Esophagus squamous epithelium (tissue), 5 donors: ENCODE data around the gene PRND. TPM values are rescaled to one million over a fixed set of nuclear protein-coding genes. Genes with fewer than 3 reads are reported as not detected.

Experiments
- DNase-seq: peaks from one replicate; lab custom pipeline; 2025; lab: John Stamatoyannopoulos, UW
- H3K27ac ChIP-seq, 4 donors: fragments of 200-600 bp; sonication (generic); one replicate each; pipeline ENCODE4 v1.5.1; 2016 to 2019; ENCODE audit warnings: mild to moderate bottlenecking in 1 of 4
- H3K27me3 ChIP-seq, 4 donors: fragments of 200-600 bp; sonication (generic); 1 replicate in 3 of 4; 2 replicates in 1 of 4; pipeline versions ENCODE4 v1.5.1 to v1.6.0; 2017 to 2021; ENCODE audit warnings: antibody characterized with exemption in 1 of 4
- H3K36me3 ChIP-seq, 3 donors: fragments of 200-600 bp; sonication (generic); one replicate each; pipeline ENCODE4 v1.5.1; 2016 to 2019
- H3K4me1 ChIP-seq, 3 donors: fragments of 200-600 bp; sonication (generic); one replicate each; pipeline ENCODE4 v1.5.1; 2017 to 2019
- H3K4me3 ChIP-seq, 4 donors: fragments of 200-600 bp; sonication (generic); 1 replicate in 3 of 4; 2 replicates in 1 of 4; pipeline ENCODE4 v1.5.1; 2016 to 2019; ENCODE audit warnings: mild to moderate bottlenecking in 2 of 4, moderate library complexity in 1 of 4
- H3K9me3 ChIP-seq, 3 donors: fragments of 200-600 bp; sonication (generic); one replicate each; pipeline ENCODE4 v1.5.1; 2016 to 2019
- POLR2A ChIP-seq, 4 donors: fragments of 450-650 bp; IDR thresholded peaks; one replicate each; pipeline ENCODE4 v1.6.1; 2017; ENCODE audit warnings: antibody characterized with exemption in 4 of 4, mild to moderate bottlenecking in 4 of 4, moderate library complexity in 3 of 4
- WGBS, 2 donors: methylation state at CpG; one replicate each; pipeline ENCODE4 v1.1.5; 2018; 5-methylcytosine and 5-hydroxymethylcytosine counted together
- intact Hi-C: fragments of 100-400 bp; cut with DNase I; formaldehyde crosslinking; loops from one replicate; pipeline ENCODE4 v1.15.0; 2022
- total RNA-seq, 4 donors: library from RNA; depleted of rRNA; stranded (reverse); fragments of >200 nt; gene quantifications; one replicate each; pipeline ENCODE4 v1.1.0, GENCODE V29; 2016
- TF ChIP-seq, protein P1 (sequence below), 6 experiments: fragments of 450-650 bp in 4 of 6; fragments of 200-600 bp in 2 of 6; sonication (generic) in 2 of 6; IDR thresholded peaks; one replicate each; pipeline ENCODE4 v1.5.1; 2016 to 2019; ENCODE audit warnings: antibody characterized with exemption in 6 of 6, mild to moderate bottlenecking in 4 of 6, moderate library complexity in 4 of 6
- donor health status: DM: yes; HTN: yes; CAD: no.

Gene PRND
- total RNA-seq, 4 donors from 2014 or later = not detected

DNA sequence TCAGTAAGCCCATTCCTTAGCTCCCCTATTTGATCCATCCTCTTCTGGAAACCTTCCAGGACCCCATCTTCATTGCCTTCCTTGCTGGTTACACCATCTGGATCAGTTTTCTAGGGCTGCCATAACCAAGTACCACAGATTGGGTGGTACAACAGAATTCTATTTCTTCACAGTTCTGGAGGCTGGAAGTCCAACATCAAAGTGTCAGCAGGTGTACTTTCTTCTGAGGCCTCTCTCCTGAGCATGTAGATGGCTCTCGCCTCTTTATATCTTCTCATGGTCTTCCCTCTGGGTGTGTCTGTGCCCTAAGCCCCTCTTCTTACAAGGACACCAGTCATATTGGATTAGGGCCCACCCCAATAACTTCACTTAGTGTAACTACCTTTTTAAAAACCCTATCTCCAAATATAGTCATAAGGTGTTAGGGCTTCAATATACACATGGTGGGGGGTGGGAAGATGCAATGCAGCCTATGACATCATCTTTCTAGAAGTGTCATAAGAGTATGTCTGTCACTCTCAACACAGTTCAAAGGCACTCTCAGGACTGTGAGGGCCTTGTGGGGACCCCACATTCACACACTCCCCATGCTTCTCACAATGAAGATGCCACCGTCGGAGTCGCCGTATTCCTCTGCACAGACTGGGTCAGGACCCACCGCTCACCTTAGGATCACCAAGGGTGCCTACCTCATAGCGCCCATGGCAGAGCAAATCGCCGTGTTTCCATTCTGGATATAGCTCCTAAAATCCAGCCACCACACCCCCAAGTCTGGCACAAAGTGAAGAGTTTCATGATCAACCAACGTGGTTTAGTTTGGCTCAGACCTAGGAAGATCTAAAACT is 12.2 kb upstream of the PRND start:
- H3K27me3 ChIP-seq = peaks cover 0 to 21% (median 0%) of the 10 kb centered on the region in 4 donors
- WGBS, 2 donors = 77 to 86% methylated on average over 6 to 10 of the region's 10 CpGs
- H3K4me1 ChIP-seq = peaks cover 0 to 5% (median 2%) of the 10 kb centered on the region in 3 donors
- no peak overlapping the region for H3K27ac ChIP-seq
- TF ChIP-seq, protein P1, sequence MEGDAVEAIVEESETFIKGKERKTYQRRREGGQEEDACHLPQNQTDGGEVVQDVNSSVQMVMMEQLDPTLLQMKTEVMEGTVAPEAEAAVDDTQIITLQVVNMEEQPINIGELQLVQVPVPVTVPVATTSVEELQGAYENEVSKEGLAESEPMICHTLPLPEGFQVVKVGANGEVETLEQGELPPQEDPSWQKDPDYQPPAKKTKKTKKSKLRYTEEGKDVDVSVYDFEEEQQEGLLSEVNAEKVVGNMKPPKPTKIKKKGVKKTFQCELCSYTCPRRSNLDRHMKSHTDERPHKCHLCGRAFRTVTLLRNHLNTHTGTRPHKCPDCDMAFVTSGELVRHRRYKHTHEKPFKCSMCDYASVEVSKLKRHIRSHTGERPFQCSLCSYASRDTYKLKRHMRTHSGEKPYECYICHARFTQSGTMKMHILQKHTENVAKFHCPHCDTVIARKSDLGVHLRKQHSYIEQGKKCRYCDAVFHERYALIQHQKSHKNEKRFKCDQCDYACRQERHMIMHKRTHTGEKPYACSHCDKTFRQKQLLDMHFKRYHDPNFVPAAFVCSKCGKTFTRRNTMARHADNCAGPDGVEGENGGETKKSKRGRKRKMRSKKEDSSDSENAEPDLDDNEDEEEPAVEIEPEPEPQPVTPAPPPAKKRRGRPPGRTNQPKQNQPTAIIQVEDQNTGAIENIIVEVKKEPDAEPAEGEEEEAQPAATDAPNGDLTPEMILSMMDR (IDR thresholded peaks at IDR 0.05) = no peak
- no peak for TF ChIP-seq POLR2A (IDR thresholded peaks at IDR 0.05)
- H3K4me3 ChIP-seq = no peak overlapping the region
- intact Hi-C loops = no loop called here
- no peaks in the 10 kb centered on the region for H3K36me3 ChIP-seq
- DNase-seq = no peak
- H3K9me3 ChIP-seq = no peaks in the 10 kb centered on the region

DNA sequence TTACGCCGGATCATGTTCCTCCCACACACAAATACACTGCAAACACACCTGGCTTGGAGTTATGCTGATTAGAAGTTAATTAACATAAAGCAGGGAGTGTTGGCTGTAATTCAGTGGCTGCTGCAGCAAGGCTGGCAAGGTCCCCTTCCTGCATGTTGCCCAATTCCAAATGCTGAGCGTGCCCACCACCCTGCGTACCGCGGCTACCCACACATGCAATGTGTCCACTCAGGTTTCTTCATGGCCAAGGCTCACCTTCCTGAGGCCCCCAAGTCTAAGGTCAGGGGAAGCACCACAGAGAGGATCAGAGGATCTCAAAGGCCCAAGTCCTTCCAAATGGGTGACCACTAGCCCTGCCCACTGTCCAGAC is 11.6 kb upstream of the PRND start:
- H3K27ac ChIP-seq = no peak overlapping the region
- no peak overlapping the region for H3K4me3 ChIP-seq
- no peak for TF ChIP-seq POLR2A (IDR thresholded peaks at IDR 0.05)
- TF ChIP-seq, protein P1 (IDR thresholded peaks at IDR 0.05) = no peak
- no peaks in the 10 kb centered on the region for H3K9me3 ChIP-seq
- peaks cover 0 to 15% (median 0%) of the 10 kb centered on the region in 4 donors for H3K27me3 ChIP-seq
- no peak for DNase-seq
- H3K4me1 ChIP-seq = peaks cover 0 to 7% (median 0%) of the 10 kb centered on the region in 3 donors
- WGBS, 2 donors = 63% methylated on average over 2 to 3 of the region's 6 CpGs
- intact Hi-C loops = no loop called here
- no peaks in the 10 kb centered on the region for H3K36me3 ChIP-seq

DNA sequence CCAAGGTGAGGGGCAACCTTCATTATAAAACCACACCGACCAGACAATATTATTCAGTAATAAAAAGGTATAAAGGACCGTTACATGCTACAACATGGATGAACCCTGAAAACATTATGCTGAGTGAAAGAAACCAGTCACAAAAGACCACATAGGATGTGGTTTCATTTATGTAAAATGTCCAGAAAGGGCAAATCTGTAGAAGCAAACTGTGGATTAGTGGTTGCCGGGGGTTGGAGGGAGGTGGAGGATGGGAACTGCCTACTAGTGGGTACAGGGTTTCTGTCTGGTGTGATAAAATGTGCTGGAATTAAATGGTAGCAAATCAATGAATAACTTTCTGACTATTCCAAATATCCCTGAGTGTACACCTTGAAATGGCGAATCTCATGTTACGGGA is 10.2 kb upstream of the PRND start:
- no peak overlapping the region for H3K27ac ChIP-seq
- no peaks in the 10 kb centered on the region for H3K9me3 ChIP-seq
- H3K4me1 ChIP-seq = peaks cover 0 to 10% (median 0%) of the 10 kb centered on the region in 3 donors
- H3K4me3 ChIP-seq = no peak overlapping the region
- TF ChIP-seq POLR2A (IDR thresholded peaks at IDR 0.05) = no peak
- TF ChIP-seq, protein P1 (IDR thresholded peaks at IDR 0.05) = no peak
- no peaks in the 10 kb centered on the region for H3K36me3 ChIP-seq
- intact Hi-C loops = no loop called here
- peaks cover 0 to 4% (median 0%) of the 10 kb centered on the region in 4 donors for H3K27me3 ChIP-seq
- WGBS, 2 donors = 73 to 82% methylated on average over 5 of the region's 5 CpGs
- no peak for DNase-seq

DNA sequence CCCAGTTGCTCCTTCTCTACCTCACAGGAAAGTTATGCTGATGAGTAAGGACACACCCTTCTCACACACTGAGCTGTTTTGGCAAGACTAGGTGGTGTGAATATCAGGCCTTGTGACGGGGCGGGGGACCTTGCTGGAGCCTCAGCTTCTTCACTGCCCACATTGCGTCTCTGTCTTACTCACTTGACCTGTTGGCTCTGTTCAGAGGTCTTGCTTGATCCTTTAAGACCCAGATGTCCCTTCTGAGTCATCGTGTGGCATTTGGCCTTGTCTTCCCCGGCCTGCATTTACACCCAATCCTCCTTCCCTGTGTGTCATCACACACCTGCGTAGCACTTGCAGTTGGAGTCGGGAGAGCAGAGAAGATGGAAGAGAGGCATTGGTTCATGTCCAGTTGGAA is 8.3 kb upstream of the PRND start:
- DNase-seq = no peak
- H3K27ac ChIP-seq = no peak overlapping the region
- intact Hi-C loops = no loop called here

DNA sequence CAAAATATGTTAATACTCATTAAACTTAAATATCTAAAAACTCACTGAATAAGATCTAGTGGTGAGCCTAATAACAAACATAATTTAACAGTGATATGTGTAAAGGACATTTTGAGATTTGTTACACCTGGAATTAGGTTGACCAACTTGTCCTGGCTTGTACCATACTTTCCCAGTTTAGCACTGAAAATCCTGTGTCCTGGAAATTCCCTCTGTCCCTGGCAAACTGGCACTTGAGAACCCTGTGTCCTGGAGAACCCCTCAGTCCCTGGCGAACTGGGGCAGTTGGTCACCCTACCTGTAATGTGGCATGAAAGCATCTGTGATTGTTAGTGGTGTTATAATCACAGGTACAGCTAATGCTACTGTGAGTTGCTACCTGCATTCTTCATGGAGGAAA is 6.9 kb upstream of the PRND start:
- H3K9me3 ChIP-seq = no peaks in the 10 kb centered on the region
- H3K4me3 ChIP-seq = no peak overlapping the region
- H3K27me3 ChIP-seq = no peaks in the 10 kb centered on the region
- no peaks in the 10 kb centered on the region for H3K36me3 ChIP-seq
- intact Hi-C loops = no loop called here
- 29 to 57% methylated on average over 1 of the region's 1 CpG for WGBS, 2 donors
- DNase-seq = no peak
- H3K27ac ChIP-seq = no peak overlapping the region
- no peak for TF ChIP-seq POLR2A (IDR thresholded peaks at IDR 0.05)
- TF ChIP-seq, protein P1 (IDR thresholded peaks at IDR 0.05) = no peak
- peaks cover 0 to 24% (median 0%) of the 10 kb centered on the region in 3 donors for H3K4me1 ChIP-seq

More for the DNA sequence above, 8.3 kb upstream of the PRND start:
- no peaks in the 10 kb centered on the region for H3K9me3 ChIP-seq
- 43 to 70% methylated on average over 6 of the region's 7 CpGs for WGBS, 2 donors
- H3K4me3 ChIP-seq = no peak overlapping the region
- no peaks in the 10 kb centered on the region for H3K36me3 ChIP-seq
- H3K27me3 ChIP-seq = no peaks in the 10 kb centered on the region
- H3K4me1 ChIP-seq = peaks cover 0 to 18% (median 0%) of the 10 kb centered on the region in 3 donors
- TF ChIP-seq POLR2A (IDR thresholded peaks at IDR 0.05) = no peak
- TF ChIP-seq, protein P1 (IDR thresholded peaks at IDR 0.05) = no peak
